GM12875 (cell line): ENCODE measurements around the gene IPPK.

ENCODE experiments used
- H3K4me3 ChIP-seq: one replicate; pipeline ENCODE4 v1.5.1; 2011; ENCODE audit warnings: low read depth, low read length, control low read depth
- TF ChIP-seq, protein P1 (sequence below): IDR thresholded peaks from 2 replicates; pipeline ENCODE4 v1.5.1; 2011; ENCODE audit warnings: low read depth, mild to moderate bottlenecking, control low read depth, inconsistent platforms, low read length, moderate library complexity, borderline replicate concordance; ENCODE audit not compliant: insufficient read depth

Gene IPPK

GRCh38 chr9:92663951-92664350, 6.0 kb downstream of the IPPK start:
- TF ChIP-seq, protein P1, sequence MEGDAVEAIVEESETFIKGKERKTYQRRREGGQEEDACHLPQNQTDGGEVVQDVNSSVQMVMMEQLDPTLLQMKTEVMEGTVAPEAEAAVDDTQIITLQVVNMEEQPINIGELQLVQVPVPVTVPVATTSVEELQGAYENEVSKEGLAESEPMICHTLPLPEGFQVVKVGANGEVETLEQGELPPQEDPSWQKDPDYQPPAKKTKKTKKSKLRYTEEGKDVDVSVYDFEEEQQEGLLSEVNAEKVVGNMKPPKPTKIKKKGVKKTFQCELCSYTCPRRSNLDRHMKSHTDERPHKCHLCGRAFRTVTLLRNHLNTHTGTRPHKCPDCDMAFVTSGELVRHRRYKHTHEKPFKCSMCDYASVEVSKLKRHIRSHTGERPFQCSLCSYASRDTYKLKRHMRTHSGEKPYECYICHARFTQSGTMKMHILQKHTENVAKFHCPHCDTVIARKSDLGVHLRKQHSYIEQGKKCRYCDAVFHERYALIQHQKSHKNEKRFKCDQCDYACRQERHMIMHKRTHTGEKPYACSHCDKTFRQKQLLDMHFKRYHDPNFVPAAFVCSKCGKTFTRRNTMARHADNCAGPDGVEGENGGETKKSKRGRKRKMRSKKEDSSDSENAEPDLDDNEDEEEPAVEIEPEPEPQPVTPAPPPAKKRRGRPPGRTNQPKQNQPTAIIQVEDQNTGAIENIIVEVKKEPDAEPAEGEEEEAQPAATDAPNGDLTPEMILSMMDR, result no peak
- no peak overlapping the region for H3K4me3 ChIP-seq

DNA sequence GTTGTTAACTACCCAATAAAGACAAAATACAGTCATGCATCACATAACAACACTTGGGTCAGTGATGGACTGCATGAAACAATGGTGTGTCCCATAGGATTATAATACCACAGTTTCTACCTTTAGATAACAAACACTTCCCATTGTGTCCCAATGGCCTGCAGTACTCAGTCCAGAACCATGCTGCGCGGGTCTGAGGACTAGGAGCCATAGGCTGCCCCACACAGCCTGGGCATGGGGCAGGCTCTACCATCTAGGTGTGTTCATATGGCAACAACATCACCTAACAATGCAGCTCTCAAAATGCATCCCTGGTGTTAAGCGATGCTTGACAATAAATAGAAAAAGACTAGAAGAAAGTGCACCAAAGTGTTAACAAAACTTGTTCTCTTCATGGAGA, 6.8 kb downstream of the IPPK start:
- H3K4me3 ChIP-seq, result no peak overlapping the region
- TF ChIP-seq, protein P1, result no peak

DNA sequence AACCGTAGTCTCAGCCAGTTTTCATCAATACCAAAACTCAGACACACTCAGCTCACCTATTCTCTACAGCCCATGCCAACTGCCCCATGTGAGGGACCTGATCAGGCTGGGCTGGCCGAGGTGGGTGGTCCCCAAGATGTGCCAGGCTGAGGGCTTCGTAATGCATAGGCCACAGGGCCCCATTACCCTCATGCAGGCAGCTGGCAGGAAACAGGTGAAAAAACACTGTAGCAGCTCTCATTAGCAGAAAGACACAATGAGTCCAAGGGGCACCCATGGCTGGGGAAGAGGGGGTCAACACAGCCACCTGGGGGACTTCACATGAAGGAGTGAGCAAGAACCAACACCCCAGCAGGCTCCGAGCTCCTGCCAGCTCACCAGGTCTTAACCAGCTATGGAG, 8.2 kb downstream of the IPPK start:
- H3K4me3 ChIP-seq, result no peak overlapping the region
- TF ChIP-seq, protein P1, result no peak

DNA sequence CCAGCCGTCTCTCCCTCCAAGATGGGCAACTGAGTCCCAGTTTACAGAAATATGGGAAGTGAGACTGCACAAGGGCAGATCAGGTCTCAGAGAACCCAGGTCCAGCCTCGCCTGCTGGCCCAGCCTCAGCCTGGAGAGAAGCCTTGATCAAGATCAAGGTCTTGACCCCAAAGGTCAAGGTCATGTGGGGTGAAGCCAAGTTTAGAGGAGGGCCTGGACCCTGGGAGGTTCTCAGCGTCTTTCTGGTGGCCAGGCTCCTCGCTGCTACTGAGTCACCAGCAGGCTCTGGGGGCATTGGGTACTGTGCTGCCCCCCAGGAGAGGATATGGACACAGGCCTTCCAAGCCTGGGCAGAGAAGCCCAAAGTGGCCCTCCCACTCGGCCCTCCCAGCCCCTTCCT, 8.8 kb downstream of the IPPK start:
- H3K4me3 ChIP-seq, result no peak overlapping the region
- TF ChIP-seq, protein P1, result no peak

DNA sequence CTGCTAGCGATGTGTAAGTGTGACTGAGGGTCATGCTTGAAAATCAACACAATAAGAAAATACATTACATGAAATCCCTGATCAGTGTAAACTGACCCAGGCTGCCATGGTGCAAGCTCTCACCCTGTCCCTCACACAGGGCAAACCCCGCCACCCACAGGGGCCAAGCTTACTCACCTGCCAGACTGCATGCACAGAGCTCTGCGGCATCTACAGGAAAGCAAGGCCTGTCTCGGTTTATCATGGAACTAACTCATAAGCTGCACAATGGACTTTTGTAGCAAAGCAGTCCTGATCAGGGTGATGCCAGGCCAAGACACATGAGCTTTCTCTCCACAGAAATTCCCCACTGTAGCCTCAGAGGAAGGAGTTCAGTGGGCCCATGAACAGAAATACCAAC, 9.7 kb downstream of the IPPK start:
- TF ChIP-seq, protein P1, result no peak
- H3K4me3 ChIP-seq, result no peak overlapping the region

- TF ChIP-seq, protein P1, result no peak
These were observed 10.3 kb downstream of the IPPK start for GRCh38 chr9:92659601-92660000.

DNA sequence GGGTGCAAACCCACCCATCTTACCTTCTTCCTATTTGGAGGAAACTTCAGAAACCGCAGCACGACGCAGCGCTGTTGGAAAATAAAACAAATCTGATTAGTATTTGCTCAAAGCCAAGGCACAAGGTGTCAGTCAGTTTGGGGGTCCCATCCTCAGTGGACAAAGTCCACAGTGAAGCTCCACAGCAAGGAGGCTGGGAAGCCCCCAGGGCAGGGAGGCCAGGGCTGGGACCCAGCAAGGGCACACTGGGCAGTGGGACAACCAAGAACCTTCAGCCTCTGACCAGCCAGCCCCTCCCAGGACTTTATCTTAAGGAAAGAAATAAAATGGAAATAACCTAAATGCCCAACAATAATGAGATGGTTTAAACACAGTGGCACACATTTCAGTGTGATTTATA, 11.3 kb downstream of the IPPK start:
- no peak overlapping the region for H3K4me3 ChIP-seq
- TF ChIP-seq, protein P1, result no peak

More at GRCh38 chr9:92659601-92660000, 10.3 kb downstream of the IPPK start:
- H3K4me3 ChIP-seq, result no peak overlapping the region
